SHP77 (cell line): Measurements from ENCODE around the gene GRAMD1B.

Experiments used
- DNase-seq, 2 experiments: peaks; one replicate each; lab custom pipeline; 2025; lab: John Stamatoyannopoulos, UW

GRAMD1B gene

DNA sequence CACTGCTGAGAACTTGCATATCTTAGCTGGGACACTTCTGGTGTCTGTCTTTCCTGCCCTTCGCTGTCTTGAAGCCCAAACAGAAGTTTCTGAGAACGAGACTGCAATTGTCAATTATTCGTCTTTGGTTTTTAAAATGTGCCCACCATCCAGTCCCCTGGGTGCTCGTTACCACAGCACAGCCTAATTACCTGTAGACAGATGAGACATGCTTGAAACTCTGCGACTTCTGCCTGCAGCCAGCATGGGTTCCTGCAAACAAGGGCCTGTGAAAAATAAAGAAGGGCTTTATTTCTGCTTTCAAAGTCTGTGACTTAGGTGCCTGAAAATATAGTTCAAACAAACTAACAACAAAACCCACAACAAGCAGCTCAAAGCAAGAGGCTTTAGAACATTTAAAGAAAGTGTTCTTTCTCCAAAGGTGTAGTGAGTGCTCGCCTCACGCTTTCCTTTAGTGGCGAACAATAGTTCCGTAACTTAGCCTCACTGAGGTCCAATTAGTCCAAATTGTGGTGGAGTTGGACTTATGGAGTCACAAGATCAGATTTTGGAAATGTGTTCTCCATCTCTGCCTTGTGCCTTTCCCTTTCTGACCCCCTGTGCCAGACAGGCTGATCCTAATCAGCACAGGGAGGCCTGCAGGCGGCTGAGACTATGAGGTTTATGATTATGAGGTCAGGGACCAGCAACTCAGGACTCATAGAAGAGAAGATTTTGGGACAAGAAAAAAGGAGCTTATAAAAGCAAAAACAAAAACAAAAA, 20.4 kb upstream of the GRAMD1B start:
- no peak for DNase-seq

DNA sequence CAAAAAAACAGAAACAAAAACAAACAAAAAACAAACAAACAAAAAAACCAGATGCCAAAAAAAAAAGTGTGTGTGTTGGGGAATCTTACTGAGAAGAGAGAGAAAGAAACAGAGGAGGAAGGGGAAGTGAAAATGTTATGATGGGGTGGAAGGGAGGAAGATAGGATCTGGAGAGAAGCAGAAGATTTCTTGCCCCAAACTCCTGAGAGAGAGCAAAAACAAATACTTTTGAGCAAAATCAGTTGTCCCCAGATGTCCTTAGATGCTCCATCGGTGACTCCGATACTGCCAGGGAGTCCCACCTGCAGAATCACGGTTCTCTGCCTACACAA, 19.9 kb upstream of the GRAMD1B start:
- no peak for DNase-seq

DNA sequence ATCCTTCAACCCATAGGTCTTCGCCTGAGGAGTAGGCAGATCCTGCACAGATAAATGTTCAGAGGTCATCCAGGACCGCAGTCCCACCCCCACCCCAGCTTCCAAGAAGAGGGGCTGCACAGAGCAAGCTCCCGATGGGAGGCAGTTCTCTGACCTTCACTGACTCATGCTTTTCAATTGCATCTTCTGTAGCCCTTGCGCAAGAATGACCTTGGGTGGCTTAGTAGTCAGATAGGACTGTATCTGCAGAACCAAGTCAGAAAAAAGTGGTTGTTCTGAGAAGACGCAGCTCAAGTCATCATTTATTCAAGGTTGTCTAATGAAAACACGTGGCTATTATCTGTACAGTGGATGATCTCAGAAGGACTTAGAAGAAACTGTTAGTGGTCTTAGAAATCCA, 16.4 kb upstream of the GRAMD1B start:
- DNase-seq = no peak

DNA sequence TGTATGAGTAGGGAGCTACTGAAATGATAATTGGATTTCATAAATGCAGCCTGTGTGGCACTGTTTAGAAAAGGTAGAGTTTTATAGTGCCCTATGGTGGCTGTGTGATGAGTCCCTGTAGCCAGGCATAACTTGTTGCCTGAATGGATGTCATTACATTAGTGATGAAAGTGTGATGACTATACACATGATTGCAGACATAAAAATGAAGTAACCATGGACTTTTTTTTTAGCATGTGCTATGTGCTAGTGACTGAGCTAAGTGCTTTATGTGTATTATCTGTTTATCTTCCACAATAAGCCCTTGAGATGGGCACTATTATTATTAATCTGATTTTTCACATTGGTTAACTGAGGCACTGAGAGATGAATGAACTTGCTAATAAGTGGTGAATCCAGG, 13.5 kb upstream of the GRAMD1B start:
- no peak for DNase-seq

DNA sequence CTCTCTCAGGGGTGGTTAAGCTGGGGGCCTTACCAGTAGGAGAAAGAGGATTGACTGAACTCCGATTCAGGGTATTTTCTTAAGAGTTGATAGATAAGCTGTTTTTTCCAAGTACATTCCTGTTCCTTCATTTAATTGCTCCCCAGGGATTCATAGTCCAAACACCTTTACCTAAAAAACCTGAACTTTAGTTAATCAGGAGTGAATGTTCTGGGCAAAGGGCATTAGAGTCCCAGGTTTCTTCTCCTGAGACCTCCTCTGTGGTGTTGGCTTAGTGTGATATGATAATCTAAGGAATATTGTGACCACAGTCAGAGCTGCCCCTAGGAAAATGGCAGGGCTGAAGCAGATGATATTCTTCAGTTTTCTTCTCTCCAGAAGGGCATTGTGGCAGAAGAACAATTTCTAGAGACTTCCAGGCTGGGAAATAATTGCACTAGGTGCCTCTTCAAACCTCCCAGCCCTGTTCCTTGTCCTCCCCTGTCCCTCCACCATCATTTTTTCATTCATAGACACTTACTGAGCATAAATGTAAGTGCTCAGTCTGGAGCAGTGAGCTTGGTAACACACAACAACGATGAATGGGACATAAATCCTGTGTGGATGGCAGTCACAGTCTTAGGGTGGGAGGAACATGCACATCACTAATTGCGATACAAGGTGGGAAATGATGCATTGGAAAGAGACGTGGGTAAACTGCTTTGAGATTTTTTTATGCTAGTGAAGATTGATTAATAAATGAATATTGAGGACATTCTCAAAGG, 11.5 kb upstream of the GRAMD1B start:
- DNase-seq = no peak

DNA sequence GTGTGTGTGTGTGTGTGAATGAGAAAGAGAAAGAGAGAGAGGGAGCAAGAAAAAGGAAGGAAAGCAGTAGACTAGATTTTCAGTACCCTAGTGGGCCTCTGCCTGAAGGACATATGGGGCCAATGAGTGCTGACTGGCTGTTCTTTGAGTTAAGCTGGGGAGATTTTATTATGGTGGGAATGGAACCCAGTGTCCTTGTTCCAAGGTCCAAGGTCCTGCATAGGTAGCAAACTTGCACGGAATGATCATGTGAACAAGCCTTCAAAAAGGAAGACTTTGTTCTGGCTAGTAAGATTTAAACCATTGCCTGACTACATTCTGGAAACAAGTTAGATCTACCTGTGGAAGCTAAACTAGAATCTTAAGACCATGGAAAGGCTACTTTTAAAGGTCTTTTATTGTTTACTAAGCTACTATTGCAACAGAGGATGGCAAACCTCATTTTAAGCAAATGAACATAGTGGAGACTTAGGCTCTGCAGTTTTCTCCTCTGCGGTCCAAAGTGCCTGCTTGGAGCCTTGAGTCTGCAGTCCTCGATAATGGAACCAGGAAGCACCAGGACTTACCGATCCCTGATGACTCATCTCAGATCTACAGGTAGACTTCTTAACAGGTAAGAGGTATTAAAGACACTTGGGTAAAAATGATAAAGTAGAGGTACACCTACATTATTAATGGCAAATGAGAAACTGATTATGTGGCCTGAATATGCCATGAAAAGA, 10.2 kb upstream of the GRAMD1B start:
- no peak for DNase-seq

DNA sequence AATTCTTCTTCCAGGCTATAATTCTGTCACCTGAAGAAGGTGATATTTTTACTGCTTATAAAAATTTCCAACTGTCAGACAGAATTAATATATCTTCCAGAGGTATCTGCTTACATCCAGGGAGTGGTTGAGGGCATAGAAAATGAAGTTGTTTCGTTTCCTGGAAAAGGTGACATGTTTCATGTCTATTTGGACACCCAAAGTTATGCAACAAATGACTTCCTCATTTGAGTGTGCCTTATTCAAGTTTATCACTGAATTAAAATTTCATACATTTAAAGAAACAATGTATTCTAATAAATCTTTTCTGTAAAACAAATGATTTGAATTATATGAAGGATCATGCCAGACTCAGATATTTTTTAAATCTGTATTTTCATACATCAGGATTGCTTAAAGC, 8.5 kb upstream of the GRAMD1B start:
- DNase-seq = no peak

DNA sequence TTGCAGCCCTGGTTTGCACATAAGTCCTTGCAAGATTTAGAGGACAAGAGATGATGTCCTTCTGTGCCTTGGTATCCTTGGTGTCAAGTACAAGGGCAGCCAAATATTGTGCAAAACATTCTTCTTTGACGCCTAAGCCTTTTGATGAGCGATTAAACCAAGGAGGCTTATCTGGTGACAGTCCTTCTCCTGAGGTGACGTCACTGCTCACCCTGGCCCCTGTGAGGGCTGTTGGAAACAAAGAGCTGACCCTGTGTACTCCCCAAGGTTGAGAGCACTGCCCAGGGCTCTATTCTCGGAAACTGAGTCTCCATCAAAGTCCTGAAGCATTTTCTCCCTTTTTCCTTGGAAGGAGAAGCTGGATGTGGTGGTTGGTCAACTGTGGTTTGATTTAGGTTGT, 4.7 kb upstream of the GRAMD1B start:
- no peak for DNase-seq

DNA sequence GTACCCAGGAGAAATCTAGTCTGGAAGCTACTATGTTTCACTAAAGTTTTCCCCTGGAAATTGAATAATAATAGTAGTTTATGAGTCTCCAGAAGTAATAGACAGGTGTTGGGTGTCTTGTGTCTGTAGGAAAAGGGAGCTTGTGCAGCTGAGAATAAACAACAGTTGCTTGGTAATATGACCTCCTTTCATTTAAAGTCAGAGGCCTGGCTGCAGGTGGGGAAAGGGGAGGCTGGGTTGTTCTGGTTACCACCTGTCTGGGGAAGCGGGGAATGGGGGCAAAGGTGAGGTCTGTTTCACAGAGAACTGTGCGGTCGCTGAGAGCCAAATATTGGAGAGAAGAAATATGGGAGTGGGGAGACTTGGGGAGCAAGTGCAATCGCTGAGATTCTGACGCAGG, 3.3 kb upstream of the GRAMD1B start:
- DNase-seq = no peak

DNA sequence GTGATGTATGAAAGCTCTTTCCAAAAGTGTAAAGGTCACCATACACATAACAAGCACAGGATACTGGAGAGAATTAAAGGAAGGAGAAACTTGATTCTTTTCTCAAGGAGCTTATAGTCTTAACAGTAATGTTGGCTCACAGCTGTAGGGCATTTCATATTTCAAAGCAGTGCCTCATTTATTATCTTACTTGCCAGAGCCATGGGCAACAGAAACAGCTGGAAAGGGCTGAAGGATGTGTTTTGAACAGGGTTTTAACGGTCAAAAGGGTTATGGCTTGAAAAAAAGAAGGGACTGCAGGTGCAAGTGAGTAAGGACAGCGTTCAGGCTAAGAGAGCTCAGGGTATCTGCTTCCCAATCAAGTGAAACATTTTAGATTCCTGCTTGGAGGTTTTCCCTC, 2.7 kb upstream of the GRAMD1B start:
- DNase-seq = no peak

DNA sequence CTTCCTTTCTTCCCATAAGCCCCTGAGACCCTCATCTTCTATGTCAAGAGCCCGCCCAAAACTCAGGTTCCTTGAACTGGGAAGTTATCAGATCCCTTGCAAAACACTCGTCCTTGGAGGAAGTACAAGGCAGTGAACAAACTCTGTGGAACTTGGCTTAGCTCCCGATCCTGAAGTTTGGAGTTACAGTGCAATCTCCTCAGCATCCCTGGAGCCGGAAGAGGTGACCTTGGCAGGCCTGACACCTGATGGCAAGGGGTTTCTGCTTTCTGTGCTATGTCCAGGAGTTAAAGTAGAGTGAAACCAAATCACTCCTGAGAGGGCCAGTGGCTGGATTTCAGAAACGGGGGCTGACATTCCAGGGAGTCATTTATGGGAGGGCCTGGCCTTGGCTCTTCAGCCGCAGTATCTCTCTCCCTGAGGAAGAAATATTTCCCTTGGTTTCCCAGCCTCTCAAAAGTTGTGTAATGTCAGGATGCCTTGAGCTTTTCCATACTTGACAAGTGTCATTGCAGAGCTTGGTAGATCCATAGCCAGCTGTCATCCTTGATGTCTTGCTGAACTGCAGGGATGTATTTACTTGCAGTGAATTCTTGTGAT, 1.9 kb upstream of the GRAMD1B start:
- no peak for DNase-seq

DNA sequence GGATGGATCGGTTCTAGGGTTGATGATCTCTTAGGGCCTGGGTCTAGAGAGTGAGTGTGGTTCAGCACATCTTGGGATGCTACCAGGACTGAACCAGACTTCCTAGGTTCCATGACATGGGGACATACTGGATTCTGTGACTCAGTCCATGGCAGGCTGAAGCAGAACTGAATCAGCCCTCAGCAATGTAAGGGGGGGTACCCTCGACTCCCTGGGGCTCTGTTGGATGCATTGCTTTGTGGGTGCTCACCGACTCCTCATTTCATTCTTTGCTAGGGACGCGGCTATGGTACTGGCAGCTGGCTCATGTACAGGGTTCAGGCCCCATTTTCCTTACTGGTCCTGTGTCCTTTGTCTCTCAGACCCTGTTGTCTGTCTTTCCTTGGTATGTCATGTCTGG, 733 bp upstream of the GRAMD1B start:
- DNase-seq = no peak

DNA sequence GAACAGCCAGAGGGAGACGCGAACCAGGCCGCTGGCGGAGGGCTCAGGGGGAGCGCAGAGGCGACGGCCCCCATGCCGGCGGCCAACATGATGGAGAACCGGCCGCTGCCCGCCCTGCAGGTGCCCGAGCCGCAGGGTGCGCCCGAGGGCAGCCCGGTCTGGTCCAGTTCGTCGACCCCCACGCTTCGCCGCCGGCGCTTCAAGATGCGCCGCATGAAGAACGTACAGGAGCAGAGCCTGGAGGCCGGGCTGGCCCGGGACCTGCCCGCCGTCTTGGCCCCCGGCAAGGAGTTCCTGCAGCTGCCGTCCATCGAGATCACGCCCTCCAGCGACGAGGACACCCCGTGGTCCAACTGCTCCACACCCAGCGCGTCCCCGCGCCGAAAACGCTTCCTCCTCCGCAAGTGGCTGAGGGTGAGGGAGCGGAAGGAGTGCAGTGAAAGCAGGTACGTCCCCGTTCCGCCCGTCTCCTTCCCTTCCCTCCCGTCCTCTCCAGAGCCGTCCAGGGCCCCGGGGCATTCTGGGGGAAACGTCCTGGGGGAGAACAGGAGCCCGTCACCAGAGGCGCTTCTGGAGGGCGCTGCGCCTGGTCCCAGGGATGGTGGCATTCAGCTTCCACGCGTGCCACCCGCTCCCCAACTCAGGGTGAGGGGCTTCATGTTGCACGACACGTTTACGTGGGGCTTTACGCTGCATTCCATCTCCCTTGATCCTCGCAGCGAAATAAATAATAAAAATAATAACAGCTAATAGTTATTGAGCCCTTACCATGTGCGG, 840 bp downstream of the GRAMD1B start:
- DNase-seq = no peak

DNA sequence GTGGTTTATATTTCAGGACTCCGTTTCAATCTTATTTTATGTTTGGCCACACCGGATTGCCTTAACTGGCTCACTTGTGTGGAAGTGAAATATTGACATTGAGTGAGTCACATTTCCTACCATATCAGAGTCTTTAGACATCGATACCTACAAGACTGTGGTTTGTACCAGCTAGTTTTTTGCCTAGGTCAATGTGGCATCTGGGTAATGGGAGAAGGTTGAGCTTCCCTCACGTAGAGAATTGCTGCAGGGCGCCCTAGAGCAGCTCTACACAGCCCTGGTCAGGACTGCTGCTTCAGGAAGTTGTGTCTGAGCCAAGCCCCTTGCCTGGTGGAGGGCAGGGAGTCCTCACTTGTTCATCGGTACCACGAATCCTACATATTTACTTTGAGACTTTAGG, 1.6 kb downstream of the GRAMD1B start:
- no peak for DNase-seq

DNA sequence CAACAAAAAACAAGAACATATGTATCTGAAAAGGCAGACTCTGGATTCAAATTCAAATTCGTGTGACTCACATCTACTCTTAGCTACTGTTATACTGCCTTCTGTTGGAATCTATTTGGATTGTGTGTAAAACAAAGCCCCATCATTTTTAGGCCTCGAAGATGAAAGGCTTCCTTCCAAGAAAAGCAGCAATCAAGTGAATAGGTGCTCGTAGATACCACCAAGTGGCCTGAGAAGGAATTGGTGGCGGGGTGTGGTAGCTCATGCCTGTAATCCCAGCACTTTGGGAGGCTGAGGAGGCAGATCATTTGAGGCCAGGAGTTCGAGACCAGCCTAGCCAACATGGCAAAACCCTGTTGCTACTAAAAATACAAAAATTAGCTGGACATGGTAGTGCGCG, 4.2 kb downstream of the GRAMD1B start:
- no peak for DNase-seq

DNA sequence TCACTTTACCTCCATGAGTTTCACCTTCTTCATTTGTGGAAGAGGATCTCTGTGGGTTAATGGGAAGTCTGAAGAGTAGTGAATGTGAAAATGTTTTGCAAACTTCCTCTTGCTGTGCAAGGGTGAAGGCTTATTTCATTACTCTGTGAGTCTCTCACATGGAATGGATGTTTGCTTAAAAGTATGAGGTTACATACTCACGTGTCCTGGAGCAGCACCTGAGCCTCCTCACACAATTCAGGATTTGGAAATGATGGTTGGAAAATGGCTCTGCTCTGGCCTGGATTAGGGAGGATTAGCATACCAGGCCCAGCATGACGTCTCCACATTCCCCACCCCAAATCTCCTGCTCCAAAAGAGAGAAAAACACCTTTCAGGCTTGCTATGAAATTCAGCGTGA, 4.8 kb downstream of the GRAMD1B start:
- DNase-seq = no peak

DNA sequence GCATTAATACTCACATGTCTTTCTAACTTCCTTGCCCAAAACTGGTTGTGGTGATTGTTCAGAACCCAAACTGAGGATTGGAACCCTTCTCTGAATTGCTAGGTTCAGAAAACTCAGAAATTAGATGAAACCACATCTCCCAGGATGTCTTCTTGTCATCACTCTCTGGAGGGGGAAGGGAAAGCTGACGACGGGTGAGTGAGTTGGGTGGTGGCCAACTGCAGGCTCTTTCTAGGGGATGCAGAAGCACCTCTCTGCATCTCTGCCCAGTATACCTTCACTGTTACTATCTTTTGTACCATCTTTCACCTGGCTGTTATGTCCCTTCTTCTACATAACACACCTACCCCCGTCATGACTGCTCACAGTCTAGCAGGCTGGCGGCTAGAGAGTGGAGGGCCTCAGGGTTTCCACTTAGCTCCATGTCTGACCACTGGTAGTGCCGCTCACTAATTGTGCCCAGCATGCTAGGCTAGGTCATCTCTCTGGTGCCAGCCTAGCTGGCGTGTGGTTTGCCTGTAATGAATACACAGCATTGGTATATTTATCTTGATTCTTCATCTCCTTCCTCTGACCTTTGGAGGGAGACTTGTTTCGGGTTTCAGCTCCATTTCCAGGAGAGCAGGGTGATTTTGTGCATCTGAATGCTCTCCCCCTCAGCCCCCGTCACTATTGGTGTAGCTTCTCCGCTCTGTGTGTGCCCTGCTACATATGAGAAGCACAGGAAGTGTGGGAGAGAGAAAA, 7.3 kb downstream of the GRAMD1B start:
- no peak for DNase-seq

DNA sequence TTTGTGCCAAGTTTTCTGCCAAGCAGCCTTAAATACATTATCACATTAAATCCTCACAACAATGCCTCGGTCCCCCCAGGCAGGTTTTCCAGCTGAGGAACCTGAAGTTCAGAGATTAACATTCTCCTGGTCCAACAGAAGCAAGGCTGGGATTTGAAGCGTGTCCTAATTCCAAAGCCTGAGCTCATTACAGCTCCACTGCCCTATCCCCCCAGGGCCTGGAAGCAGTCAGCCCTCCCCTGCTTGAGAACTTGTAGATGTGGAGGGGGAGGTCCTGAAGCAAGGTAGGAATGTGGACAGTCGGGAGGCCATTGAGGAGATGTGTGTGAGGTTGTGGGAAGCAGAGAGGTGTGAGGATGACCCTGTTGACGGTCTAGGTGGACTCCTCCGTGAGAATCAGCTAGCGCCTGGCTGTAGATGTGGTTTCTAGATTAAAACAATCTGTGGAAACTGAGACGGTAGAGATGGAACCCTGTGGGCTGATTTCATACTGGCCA, 8.1 kb downstream of the GRAMD1B start:
- no peak for DNase-seq

DNA sequence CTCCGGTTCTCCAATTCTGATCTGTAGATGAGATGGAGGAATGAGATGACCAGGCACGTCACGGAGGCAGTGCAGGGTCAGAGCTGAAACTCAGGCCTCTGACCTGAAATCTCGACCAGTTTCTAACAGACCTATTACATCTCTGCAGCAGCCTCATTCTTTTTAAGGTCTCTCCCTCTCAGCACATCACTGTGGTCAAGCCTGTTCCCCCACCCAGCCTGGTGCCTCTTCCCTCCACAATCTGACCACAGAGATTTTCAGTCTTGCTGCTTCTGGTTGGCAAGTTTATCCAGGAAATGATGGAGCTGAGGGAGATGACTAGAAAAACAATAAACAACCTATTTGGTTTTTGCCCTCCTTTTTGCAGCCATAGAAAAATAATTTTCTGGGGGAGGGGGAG, 9.5 kb downstream of the GRAMD1B start:
- DNase-seq = no peak

DNA sequence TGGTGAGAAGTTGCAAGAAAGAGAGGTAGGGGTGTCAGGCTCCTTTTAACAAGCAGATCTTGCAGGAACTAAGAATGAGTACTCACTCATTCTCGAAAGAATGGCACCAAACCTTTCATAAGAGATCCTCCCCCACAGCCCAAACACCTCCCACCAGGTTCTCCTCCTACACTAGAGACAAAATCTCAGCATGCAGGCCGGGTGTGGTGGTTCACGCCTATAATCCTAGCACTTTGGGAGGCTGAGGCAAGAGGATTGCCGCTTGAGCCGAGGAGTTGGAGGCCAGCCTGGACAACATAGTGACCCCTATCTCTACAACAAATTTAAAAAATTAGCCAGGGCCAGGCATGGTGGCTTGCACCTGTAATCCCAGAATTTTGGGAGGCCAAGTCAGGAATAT, 11.1 kb downstream of the GRAMD1B start:
- no peak for DNase-seq
